Measurements from ENCODE around the gene ZNF746.

The ZNF746 gene

GRCh38 chr7:149493366-149493765 lies 4.2 kb downstream of the ZNF746 start:
- TF ChIP-seq, protein P1, sequence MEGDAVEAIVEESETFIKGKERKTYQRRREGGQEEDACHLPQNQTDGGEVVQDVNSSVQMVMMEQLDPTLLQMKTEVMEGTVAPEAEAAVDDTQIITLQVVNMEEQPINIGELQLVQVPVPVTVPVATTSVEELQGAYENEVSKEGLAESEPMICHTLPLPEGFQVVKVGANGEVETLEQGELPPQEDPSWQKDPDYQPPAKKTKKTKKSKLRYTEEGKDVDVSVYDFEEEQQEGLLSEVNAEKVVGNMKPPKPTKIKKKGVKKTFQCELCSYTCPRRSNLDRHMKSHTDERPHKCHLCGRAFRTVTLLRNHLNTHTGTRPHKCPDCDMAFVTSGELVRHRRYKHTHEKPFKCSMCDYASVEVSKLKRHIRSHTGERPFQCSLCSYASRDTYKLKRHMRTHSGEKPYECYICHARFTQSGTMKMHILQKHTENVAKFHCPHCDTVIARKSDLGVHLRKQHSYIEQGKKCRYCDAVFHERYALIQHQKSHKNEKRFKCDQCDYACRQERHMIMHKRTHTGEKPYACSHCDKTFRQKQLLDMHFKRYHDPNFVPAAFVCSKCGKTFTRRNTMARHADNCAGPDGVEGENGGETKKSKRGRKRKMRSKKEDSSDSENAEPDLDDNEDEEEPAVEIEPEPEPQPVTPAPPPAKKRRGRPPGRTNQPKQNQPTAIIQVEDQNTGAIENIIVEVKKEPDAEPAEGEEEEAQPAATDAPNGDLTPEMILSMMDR (IDR thresholded peaks at IDR 0.05; ENCODE audit: low read depth, low read length, missing control alignments), result no peak
- H3K4me3 ChIP-seq (replicated peaks; ENCODE audit: low read depth, low read length), result no peak overlapping the region
- no peak for DNase-seq (ENCODE audit: extremely low read depth, low read depth)

- no peak overlapping the region for H3K4me3 ChIP-seq (replicated peaks; ENCODE audit: low read depth, low read length)
- DNase-seq (ENCODE audit: extremely low read depth, low read depth), result no peak
- TF ChIP-seq, protein P1 (IDR thresholded peaks at IDR 0.05; ENCODE audit: low read depth, low read length, missing control alignments), result no peak
Measured at GRCh38 chr7:149490083-149490760, 7.4 kb downstream of the ZNF746 start.

DNA sequence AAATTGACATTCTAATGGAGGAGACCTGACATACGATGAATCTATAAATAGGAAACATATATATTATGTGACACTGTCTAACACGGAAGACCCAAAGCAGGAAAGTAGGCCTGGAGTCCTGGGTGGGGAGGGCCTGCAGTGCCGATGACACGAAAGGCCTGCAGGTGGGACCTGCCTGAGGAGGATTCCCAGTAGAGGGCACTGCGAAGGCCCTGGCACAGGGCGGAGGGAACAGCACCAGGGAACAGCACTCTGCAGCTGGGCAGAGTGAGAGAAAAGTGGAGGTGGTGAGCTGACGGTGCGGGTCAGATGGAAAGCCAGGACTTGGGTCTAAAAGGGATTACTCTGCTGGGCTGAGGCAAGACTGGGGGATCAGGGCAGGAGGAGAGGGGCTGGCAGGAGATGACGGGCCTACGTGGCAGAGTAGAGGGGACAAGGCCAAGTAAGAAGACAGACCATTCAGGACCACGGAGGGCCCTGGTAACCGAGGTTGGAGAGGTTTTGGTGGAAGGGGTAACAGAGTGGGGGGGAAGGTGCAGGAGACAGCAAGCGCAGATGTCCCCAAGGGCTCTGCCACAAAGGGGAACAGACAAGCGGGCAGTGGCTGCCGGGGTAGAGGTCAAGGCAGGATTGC lies 8.1 kb downstream of the ZNF746 start:
- H3K4me3 ChIP-seq (replicated peaks; ENCODE audit: low read depth, low read length), result no peak overlapping the region
- TF ChIP-seq, protein P1 (IDR thresholded peaks at IDR 0.05; ENCODE audit: low read depth, low read length, missing control alignments), result peak; percentile 18
- no peak for DNase-seq (ENCODE audit: extremely low read depth, low read depth)

GRCh38 chr7:149479568-149479967 lies 18.0 kb downstream of the ZNF746 start:
- DNase-seq (ENCODE audit: extremely low read depth, low read depth), result no peak
- H3K4me3 ChIP-seq (replicated peaks; ENCODE audit: low read depth, low read length), result no peak overlapping the region
- TF ChIP-seq, protein P1 (IDR thresholded peaks at IDR 0.05; ENCODE audit: low read depth, low read length, missing control alignments), result no peak

- H3K4me3 ChIP-seq (replicated peaks; ENCODE audit: low read depth, low read length), result no peak overlapping the region
Measured at GRCh38 chr7:149478754-149479153, 18.9 kb downstream of the ZNF746 start.

DNA sequence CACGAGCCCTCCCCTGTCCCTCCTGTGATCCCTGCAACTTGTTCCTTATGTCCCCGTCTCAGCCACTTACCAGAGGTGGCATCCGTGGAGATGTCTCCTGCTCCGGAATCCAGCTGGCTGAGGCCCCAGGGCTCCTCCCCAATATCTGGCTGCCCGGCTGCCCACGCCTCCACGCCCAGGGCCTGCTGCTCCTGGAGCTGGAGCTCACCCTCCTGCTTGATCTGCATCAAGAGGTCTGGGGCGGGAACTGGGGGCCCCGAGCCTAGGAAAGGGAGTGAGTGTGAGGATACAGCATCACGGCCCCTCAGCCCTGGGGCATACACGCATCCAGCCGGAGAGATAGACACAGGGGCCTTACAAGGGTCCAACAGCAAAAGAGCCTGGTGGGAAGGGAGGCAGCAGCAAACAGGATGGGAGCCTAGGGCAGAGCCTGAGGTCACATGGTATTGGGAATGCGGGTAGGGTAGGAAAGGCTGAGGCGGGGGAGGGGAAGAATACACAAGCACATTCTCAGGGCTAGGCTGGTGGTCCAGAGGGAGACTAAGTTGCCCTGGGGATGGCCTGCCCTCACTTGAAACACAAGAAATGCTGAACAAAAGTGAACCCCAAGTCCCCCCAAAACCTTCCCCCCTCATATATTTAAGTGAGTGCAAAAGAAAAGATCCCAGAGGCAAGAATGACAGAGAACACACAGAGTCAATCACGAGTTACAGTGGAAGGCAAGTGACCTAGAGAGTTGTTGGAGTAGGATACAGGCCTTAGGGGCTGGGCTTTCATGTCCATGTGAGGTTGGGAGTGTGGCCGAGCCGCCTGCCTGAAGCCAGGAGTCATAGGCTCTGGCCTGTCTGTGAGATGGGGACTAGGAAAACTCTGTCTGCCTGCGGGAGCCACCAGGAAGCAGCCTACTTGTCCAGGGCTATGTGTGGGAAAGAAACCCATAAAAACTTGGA lies 19.8 kb downstream of the ZNF746 start:
- no peak for DNase-seq (ENCODE audit: extremely low read depth, low read depth)
- no peak overlapping the region for H3K4me3 ChIP-seq (replicated peaks; ENCODE audit: low read depth, low read length)

More at GRCh38 chr7:149478754-149479153, 18.9 kb downstream of the ZNF746 start:
- DNase-seq (ENCODE audit: extremely low read depth, low read depth), result no peak
- TF ChIP-seq, protein P1 (IDR thresholded peaks at IDR 0.05; ENCODE audit: low read depth, low read length, missing control alignments), result no peak

More for the DNA sequence above, 19.8 kb downstream of the ZNF746 start:
- TF ChIP-seq, protein P1 (IDR thresholded peaks at IDR 0.05; ENCODE audit: low read depth, low read length, missing control alignments), result no peak
